DND-41 (cell line): ENCODE measurements around the gene FHOD3.

Experiments
- ATAC-seq: fragments of 200-7000 bp; cut with Tn5 transposase; 3 replicates; pipeline ENCODE4 v1.9.1; 2021; ENCODE audit warnings: low read depth; ENCODE audit not compliant: insufficient read depth
- DNase-seq: peaks from one replicate; pipeline ENCODE4 v3.0.0-alpha.2; 2020
- H2AFZ ChIP-seq: 2 replicates; pipeline ENCODE4 v1.6.0; 2012; ENCODE audit warnings: low read depth, low read length
- H3K27ac ChIP-seq: 2 replicates; pipeline ENCODE4 v1.5.1; 2012; ENCODE audit warnings: low read length, inconsistent platforms
- H3K27me3 ChIP-seq: fragments of 200-600 bp; sonication (generic); 2 replicates; pipeline ENCODE4 v1.6.0; 2012; ENCODE audit warnings: low read length, mild to moderate bottlenecking, inconsistent platforms; ENCODE audit not compliant: insufficient read depth, poor library complexity
- H3K36me3 ChIP-seq: 2 replicates; pipeline ENCODE4 v1.5.1; 2012; ENCODE audit warnings: low read length, inconsistent platforms; ENCODE audit not compliant: insufficient read depth
- H3K4me1 ChIP-seq: 2 replicates; pipeline ENCODE4 v1.5.1; 2012; ENCODE audit warnings: mild to moderate bottlenecking, low read length; ENCODE audit not compliant: insufficient read depth
- H3K4me2 ChIP-seq: 2 replicates; pipeline ENCODE4 v1.6.0; 2012; ENCODE audit warnings: mild to moderate bottlenecking, moderate library complexity, low read length, inconsistent platforms; ENCODE audit not compliant: insufficient read depth
- H3K4me3 ChIP-seq, 2 experiments: fragments of 200-600 bp in 1 of 2; shearing (Covaris generic) in 1 of 2; 2 replicates each; pipeline ENCODE4 v1.5.1; 2012 to 2016; ENCODE audit warnings: inconsistent platforms in 2 of 2, low read length in 2 of 2, mild to moderate bottlenecking in 2 of 2, low read depth in 1 of 2, moderate library complexity in 1 of 2
- H3K79me2 ChIP-seq: 2 replicates; pipeline ENCODE4 v1.6.0; 2012; ENCODE audit warnings: low read length, inconsistent platforms; ENCODE audit not compliant: insufficient read depth
- H3K9ac ChIP-seq: 2 replicates; pipeline ENCODE4 v1.6.0; 2012; ENCODE audit warnings: low read depth, mild to moderate bottlenecking, inconsistent platforms, low read length, moderate library complexity
- H3K9me3 ChIP-seq: 2 replicates; pipeline ENCODE4 v1.5.1; 2012; ENCODE audit warnings: low read length, moderate library complexity, mild to moderate bottlenecking, inconsistent platforms; ENCODE audit not compliant: insufficient read depth, severe bottlenecking
- H4K20me1 ChIP-seq: 2 replicates; pipeline ENCODE4 v1.6.0; 2012; ENCODE audit warnings: low read length; ENCODE audit not compliant: insufficient read depth
- EZH2 ChIP-seq: IDR thresholded peaks from 3 replicates; pipeline ENCODE4 v1.6.1; 2012; ENCODE audit warnings: borderline replicate concordance, low read depth, mild to moderate bottlenecking, moderate library complexity, low read length, inconsistent platforms; ENCODE audit not compliant: severe bottlenecking
- TF ChIP-seq, protein P1 (sequence below): IDR thresholded peaks from 2 replicates; pipeline ENCODE4 v1.5.1; 2012; ENCODE audit warnings: borderline replicate concordance, low read length, moderate library complexity, mild to moderate bottlenecking; ENCODE audit not compliant: poor library complexity, severe bottlenecking; ENCODE audit errors: extremely low read depth

Gene FHOD3

DNA sequence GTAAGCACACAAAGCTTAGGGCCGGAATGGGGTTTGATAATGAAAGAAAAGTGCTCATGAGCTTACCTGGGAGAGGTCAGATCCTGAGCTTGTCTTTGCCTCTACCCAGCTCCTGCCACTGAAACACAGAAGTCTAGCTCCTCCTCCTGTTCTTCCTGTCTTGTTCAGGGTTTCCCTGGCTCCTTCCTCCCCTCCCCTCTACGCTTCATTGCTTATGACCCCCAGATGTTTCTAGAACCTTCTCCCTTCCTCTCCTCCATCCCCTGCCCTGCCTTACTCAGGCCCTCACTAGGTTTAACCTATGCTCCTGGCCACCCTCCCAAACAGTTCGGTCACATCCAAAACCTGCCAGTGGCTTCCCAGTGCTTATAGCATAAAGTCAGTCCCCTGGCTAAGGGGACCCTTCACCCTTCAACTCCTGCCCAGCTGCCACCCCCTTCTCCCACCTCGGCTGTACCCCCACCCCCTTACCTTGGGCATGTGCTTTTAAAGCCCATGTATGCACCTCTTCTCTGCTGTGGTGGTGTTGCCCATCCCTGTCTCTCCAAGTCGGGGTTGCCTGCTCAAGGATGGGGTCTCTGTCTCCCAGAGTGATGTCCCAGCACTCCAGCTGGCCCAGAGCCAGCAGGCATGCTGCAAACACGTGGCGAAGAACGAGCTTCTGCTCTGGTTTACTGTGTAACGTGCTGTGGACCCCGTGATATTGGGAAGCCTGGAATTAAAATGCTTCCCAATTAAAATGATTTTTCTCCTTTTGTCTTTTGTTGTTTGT, 297.7 kb downstream of the FHOD3 start:
- no peak overlapping the region for H3K9ac ChIP-seq
- no peaks in the 10 kb centered on the region for H3K4me1 ChIP-seq
- ATAC-seq (no peak), DNase-seq (no peak)
- no peak overlapping the region for H2AFZ ChIP-seq
- H3K4me2 ChIP-seq: no peak overlapping the region
- H3K27me3 ChIP-seq: no peaks in the 10 kb centered on the region
- H3K9me3 ChIP-seq: no peaks in the 10 kb centered on the region
- no peaks in the 10 kb centered on the region for H4K20me1 ChIP-seq
- TF ChIP-seq, protein P1, sequence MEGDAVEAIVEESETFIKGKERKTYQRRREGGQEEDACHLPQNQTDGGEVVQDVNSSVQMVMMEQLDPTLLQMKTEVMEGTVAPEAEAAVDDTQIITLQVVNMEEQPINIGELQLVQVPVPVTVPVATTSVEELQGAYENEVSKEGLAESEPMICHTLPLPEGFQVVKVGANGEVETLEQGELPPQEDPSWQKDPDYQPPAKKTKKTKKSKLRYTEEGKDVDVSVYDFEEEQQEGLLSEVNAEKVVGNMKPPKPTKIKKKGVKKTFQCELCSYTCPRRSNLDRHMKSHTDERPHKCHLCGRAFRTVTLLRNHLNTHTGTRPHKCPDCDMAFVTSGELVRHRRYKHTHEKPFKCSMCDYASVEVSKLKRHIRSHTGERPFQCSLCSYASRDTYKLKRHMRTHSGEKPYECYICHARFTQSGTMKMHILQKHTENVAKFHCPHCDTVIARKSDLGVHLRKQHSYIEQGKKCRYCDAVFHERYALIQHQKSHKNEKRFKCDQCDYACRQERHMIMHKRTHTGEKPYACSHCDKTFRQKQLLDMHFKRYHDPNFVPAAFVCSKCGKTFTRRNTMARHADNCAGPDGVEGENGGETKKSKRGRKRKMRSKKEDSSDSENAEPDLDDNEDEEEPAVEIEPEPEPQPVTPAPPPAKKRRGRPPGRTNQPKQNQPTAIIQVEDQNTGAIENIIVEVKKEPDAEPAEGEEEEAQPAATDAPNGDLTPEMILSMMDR: no peak
- TF ChIP-seq EZH2: no peak
- H3K27ac ChIP-seq: no peak overlapping the region
- no peaks in the 10 kb centered on the region for H3K79me2 ChIP-seq
- no peaks in the 10 kb centered on the region for H3K36me3 ChIP-seq
- no peak overlapping the region for H3K4me3 ChIP-seq

DNA sequence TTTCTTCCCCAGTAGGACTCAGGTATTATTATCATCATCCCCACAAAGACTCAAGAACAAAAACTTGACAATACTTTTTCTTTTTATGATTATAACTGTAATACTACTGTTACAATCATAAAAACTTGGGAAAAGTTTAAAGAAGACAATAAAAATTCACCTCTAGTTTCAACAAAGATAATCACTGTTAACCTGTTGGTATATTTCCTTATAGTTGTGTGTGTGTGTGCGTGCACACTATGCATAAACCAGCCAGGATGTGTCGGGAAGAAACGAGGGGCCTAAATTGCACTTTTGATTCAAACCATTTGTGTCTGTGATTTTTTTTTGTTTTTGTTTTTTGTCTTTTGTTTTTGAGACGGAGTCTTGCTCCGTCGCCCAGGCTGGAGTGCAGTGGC, 298.3 kb downstream of the FHOD3 start:
- H3K4me3 ChIP-seq: no peak overlapping the region
- DNase-seq: no peak
- H3K9me3 ChIP-seq: peaks cover 2% of the 10 kb centered on the region
- H3K36me3 ChIP-seq: no peaks in the 10 kb centered on the region
- H3K27me3 ChIP-seq: no peaks in the 10 kb centered on the region
- H4K20me1 ChIP-seq: no peaks in the 10 kb centered on the region
- H3K27ac ChIP-seq: no peak overlapping the region
- no peak for ATAC-seq
- H3K79me2 ChIP-seq: no peaks in the 10 kb centered on the region
- no peaks in the 10 kb centered on the region for H3K4me1 ChIP-seq
- TF ChIP-seq EZH2: no peak
- TF ChIP-seq, protein P1: no peak
- H3K9ac ChIP-seq: no peak overlapping the region
- H3K4me2 ChIP-seq: no peak overlapping the region
- H2AFZ ChIP-seq: no peak overlapping the region

DNA sequence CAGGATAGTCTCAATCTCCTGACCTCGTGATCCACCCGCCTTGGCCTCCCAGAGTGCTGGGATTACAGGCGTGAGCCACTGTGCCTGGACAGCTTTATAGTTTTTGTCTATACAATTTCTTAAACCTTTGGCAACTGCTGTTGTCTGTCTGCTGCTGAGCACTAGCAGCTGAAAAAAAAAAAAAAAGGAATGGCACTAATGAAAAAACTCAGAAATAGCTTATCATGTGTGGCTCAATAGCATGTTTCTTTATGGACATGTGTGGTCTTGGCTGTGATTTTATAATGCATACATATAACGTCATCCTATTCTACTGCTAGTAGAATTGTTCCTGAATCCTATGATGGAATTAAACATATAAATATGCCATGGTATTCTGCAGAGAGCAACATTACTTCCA, 300.1 kb downstream of the FHOD3 start:
- H3K27me3 ChIP-seq: no peaks in the 10 kb centered on the region
- TF ChIP-seq, protein P1: no peak
- no peak for TF ChIP-seq EZH2
- no peak overlapping the region for H3K27ac ChIP-seq

DNA sequence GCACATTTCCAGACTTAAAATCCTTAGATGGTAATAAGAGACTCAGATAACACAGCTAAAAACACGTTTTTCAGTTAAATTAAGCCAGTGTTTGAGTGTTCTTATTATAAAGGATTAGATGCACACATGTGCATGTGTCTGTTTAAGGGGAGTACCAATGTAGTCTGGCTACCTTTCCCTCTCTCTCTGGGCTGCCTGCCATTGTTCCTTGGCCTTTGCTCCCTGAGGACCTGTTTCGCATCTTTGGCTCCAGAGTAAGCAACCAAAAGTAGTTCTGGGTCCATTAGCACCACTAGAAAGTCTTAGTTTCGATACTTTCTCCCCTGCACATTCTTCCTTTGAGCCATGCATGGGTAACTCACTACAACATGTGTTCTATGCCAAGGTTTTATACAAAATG, 303.0 kb downstream of the FHOD3 start:
- Histone ChIP-seq H3K9me3 (peaks cover 2% of the 10 kb centered on the region), H3K27ac (no peak overlapping the region), H2AFZ (no peak overlapping the region), H3K27me3 (no peaks in the 10 kb centered on the region), H3K36me3 (no peaks in the 10 kb centered on the region), H3K4me3 (no peak overlapping the region), H3K4me1 (no peaks in the 10 kb centered on the region), H3K9ac (no peak overlapping the region), H4K20me1 (no peaks in the 10 kb centered on the region), H3K4me2 (no peak overlapping the region), H3K79me2 (no peaks in the 10 kb centered on the region)
- no peak for TF ChIP-seq EZH2
- TF ChIP-seq, protein P1: no peak
- ATAC-seq (no peak), DNase-seq (no peak)

More for the DNA sequence above, 300.1 kb downstream of the FHOD3 start:
- DNase-seq: no peak
- H3K4me1 ChIP-seq: no peaks in the 10 kb centered on the region
- H3K9ac ChIP-seq: no peak overlapping the region
- no peak overlapping the region for H3K4me2 ChIP-seq
- H4K20me1 ChIP-seq: no peaks in the 10 kb centered on the region
- peaks cover 2% of the 10 kb centered on the region for H3K9me3 ChIP-seq
- H3K4me3 ChIP-seq: no peak overlapping the region
- no peaks in the 10 kb centered on the region for H3K79me2 ChIP-seq
- no peak overlapping the region for H2AFZ ChIP-seq
- no peaks in the 10 kb centered on the region for H3K36me3 ChIP-seq
- no peak for ATAC-seq
